MCF 10A (cell line): ENCODE data around the gene COG5. TPM values are rescaled to one million over a fixed set of nuclear protein-coding genes. Genes with fewer than 3 reads are reported as not detected.

ENCODE experiments used
- BruUV-seq: library from RNA; stranded (reverse); fragments of 400-500 nt; replicated peaks from 2 replicates; lab custom pipeline; 2021; lab: Mats Ljungman, UMichigan
- CTCF ChIA-PET: fragments of 300-600 bp; sonication (Branson Sonifier 250); formaldehyde crosslinking; extraction: SDS; loops from one replicate; lab custom pipeline; 2021; ENCODE audit warnings: antibody characterized with exemption, inconsistent platforms; lab: Yijun Ruan, JAX
- POLR2A ChIA-PET: fragments of 300-600, 350-650 bp; sonication (Branson Sonifier 250); formaldehyde crosslinking; extraction: SDS; loops from one replicate; lab custom pipeline; 2020; ENCODE audit warnings: antibody characterized with exemption, inconsistent platforms; lab: Yijun Ruan, JAX
- DNase-seq: peaks from one replicate; pipeline ENCODE4 v3.0.0-alpha.2; 2018; ENCODE audit not compliant: unreplicated experiment
- H3K27ac Mint-ChIP-seq: one replicate; pipeline ENCODE4 v1.8.0; 2022; ENCODE audit warnings: mild to moderate bottlenecking, low read depth, mixed read lengths; ENCODE audit not compliant: unreplicated experiment
- H3K27me3 Mint-ChIP-seq: one replicate; pipeline ENCODE4 v1.8.0; 2022; ENCODE audit warnings: mixed read lengths; ENCODE audit not compliant: insufficient read depth, unreplicated experiment
- H3K36me3 Mint-ChIP-seq: one replicate; pipeline ENCODE4 v1.8.0; 2022; ENCODE audit warnings: mild to moderate bottlenecking, moderate library complexity, mixed read lengths; ENCODE audit not compliant: insufficient read depth, unreplicated experiment
- H3K4me1 Mint-ChIP-seq: one replicate; pipeline ENCODE4 v1.8.0; 2022; ENCODE audit warnings: mixed read lengths; ENCODE audit not compliant: insufficient read depth, unreplicated experiment
- H3K4me3 Mint-ChIP-seq: one replicate; pipeline ENCODE4 v1.8.0; 2022; ENCODE audit warnings: mild to moderate bottlenecking, moderate library complexity, mixed read lengths; ENCODE audit not compliant: unreplicated experiment
- H3K9me3 Mint-ChIP-seq: one replicate; pipeline ENCODE4 v1.8.0; 2022; ENCODE audit warnings: mixed read lengths; ENCODE audit not compliant: unreplicated experiment
- CTCF ChIP-seq: fragments of 200-600 bp; IDR thresholded peaks from one replicate; pipeline ENCODE4 v1.8.0; 2022; ENCODE audit warnings: antibody characterized with exemption, mild to moderate bottlenecking; ENCODE audit not compliant: unreplicated experiment
- intact Hi-C: fragments of 100-400 bp; cut with micrococcal nuclease; formaldehyde crosslinking; loops from 2 replicates; pipeline ENCODE4 v1.14.1; 2022
- total RNA-seq: library from RNA; stranded (reverse); gene quantifications from 2 replicates; pipeline ENCODE4 v1.2.3, GENCODE V29; 2022

Gene COG5
- total RNA-seq, 1 experiment from 2014 or later = 40.3 TPM

GRCh38 chr7:107244613-107245012, 319.1 kb downstream of the COG5 start:
- no peak for DNase-seq
- POLR2A ChIA-PET = interaction anchor here (0.6 kb wide), 1 partner anchor 182 kb away, joined by 3 read pairs; no protein-coding TSS in a partner anchor
- intact Hi-C loops = no loop called here
- Mint-ChIP-seq H3K36me3 (peaks cover 13% of the 10 kb centered on the region), H3K4me3 (no peak overlapping the region), H3K9me3 (no peaks in the 10 kb centered on the region), H3K27ac (no peak overlapping the region), H3K27me3 (no peaks in the 10 kb centered on the region), H3K4me1 (no peaks in the 10 kb centered on the region)
- CTCF ChIA-PET = no interaction called here
- TF ChIP-seq CTCF = no peak
- no TSS peak for BruUV-seq

GRCh38 chr7:107242267-107242666, 321.5 kb downstream of the COG5 start:
- no TSS peak for BruUV-seq
- no peak for TF ChIP-seq CTCF
- ChIA-PET CTCF (no interaction called here), POLR2A (no interaction called here)
- no peak for DNase-seq
- H3K4me3 Mint-ChIP-seq = no peak overlapping the region
- no peaks in the 10 kb centered on the region for H3K4me1 Mint-ChIP-seq
- peaks cover 13% of the 10 kb centered on the region for H3K36me3 Mint-ChIP-seq
- intact Hi-C loops = no loop called here
- H3K27ac Mint-ChIP-seq = no peak overlapping the region
- H3K27me3 Mint-ChIP-seq = no peaks in the 10 kb centered on the region
- no peaks in the 10 kb centered on the region for H3K9me3 Mint-ChIP-seq

GRCh38 chr7:107237451-107237850, 326.3 kb downstream of the COG5 start:
- TF ChIP-seq CTCF = no peak
- Mint-ChIP-seq H3K27ac (no peak overlapping the region), H3K36me3 (no peaks in the 10 kb centered on the region), H3K4me1 (no peaks in the 10 kb centered on the region), H3K4me3 (no peak overlapping the region), H3K9me3 (no peaks in the 10 kb centered on the region), H3K27me3 (no peaks in the 10 kb centered on the region)
- intact Hi-C loops = no loop called here
- no peak for DNase-seq
- POLR2A ChIA-PET = interaction anchor here (0.5 kb wide), 1 partner anchor 1295 kb away, joined by 3 read pairs; no protein-coding TSS in a partner anchor
- CTCF ChIA-PET = no interaction called here
- no TSS peak for BruUV-seq

GRCh38 chr7:107236862-107237261, 326.9 kb downstream of the COG5 start:
- H3K27me3 Mint-ChIP-seq = no peaks in the 10 kb centered on the region
- TF ChIP-seq CTCF = no peak
- BruUV-seq = no TSS peak
- H3K27ac Mint-ChIP-seq = no peak overlapping the region
- no peaks in the 10 kb centered on the region for H3K9me3 Mint-ChIP-seq
- H3K36me3 Mint-ChIP-seq = no peaks in the 10 kb centered on the region
- CTCF ChIA-PET = no interaction called here
- POLR2A ChIA-PET = no interaction called here
- no peak overlapping the region for H3K4me3 Mint-ChIP-seq
- H3K4me1 Mint-ChIP-seq = no peaks in the 10 kb centered on the region
- intact Hi-C loops = no loop called here
- no peak for DNase-seq
